GM12878 (cell line): ENCODE data around the gene PPP1R15A. TPM values are rescaled to one million over a fixed set of nuclear protein-coding genes. Genes with fewer than 3 reads are reported as not detected.
"Not testable (repeated sequence)": the region's sequence is repeated elsewhere in the genome, so short reads cannot be mapped to it uniquely, and the experiment has no call there.

Experiments used
- ATAC-seq: fragments of 200-7000 bp; cut with Tn5 transposase; 3 replicates; pipeline ENCODE4 v1.9.1; 2020; ENCODE audit warnings: mild to moderate bottlenecking, moderate library complexity
- BruUV-seq: library from RNA; stranded (reverse); fragments of 400-500 nt; replicated peaks from 2 replicates; lab custom pipeline; 2021; lab: Mats Ljungman, UMichigan
- CTCF ChIA-PET: fragments of 300-600 bp; sonication (Branson Sonifier 250); formaldehyde crosslinking; extraction: SDS; loops from one replicate; lab custom pipeline; 2021; ENCODE audit warnings: inconsistent platforms; lab: Yijun Ruan, JAX
- POLR2A ChIA-PET: fragments of 350-600 bp; formaldehyde crosslinking; extraction: SDS; loops from one replicate; lab custom pipeline; 2021; ENCODE audit warnings: inconsistent platforms; lab: Charles Lee
- RAD21 ChIA-PET: fragments of 300-600 bp; sonication (Branson Sonifier 250); formaldehyde crosslinking; loops from one replicate; lab custom pipeline; 2023; ENCODE audit warnings: antibody characterized with exemption; ENCODE audit not compliant: unreplicated experiment; lab: Charles Lee
- SMC1A ChIA-PET: fragments of 300-600 bp; sonication (Branson Sonifier 250); formaldehyde crosslinking; loops from one replicate; lab custom pipeline; 2023; ENCODE audit not compliant: unreplicated experiment, uncharacterized antibody; lab: Charles Lee
- DNase-seq: peaks from one replicate; pipeline ENCODE4 v3.0.0-alpha.2; 2011; ENCODE audit warnings: low read depth, low spot score
- FAIRE-seq: peaks from 3 replicates; lab custom pipeline; 2011; peaks lifted over from hg19 to GRCh38; lab: Jason Lieb, UNC
- H2AFZ ChIP-seq: 2 replicates; pipeline ENCODE4 v1.6.0; 2011; ENCODE audit warnings: low read depth, low read length, control low read depth; ENCODE audit not compliant: control insufficient read depth
- H3K27ac ChIP-seq: 2 replicates; pipeline ENCODE4 v1.5.1; 2011; ENCODE audit warnings: control low read depth; ENCODE audit not compliant: control insufficient read depth, insufficient read depth
- H3K27me3 ChIP-seq, 2 experiments: replicated peaks in 1 of 2; 2 replicates each; pipeline versions ENCODE4 v1.6.0 to v1.6.1; 2011; ENCODE audit warnings: low read length in 1 of 2; ENCODE audit not compliant: control insufficient read depth in 2 of 2, insufficient read depth in 2 of 2
- H3K36me3 ChIP-seq, 2 experiments: 2 replicates each; pipeline ENCODE4 v1.5.1; 2011; ENCODE audit warnings: low read length in 1 of 2; ENCODE audit not compliant: control insufficient read depth in 2 of 2, insufficient read depth in 2 of 2
- H3K4me1 ChIP-seq: 2 replicates; pipeline ENCODE4 v1.6.1; 2011; ENCODE audit warnings: mild to moderate bottlenecking, low read length, moderate library complexity, mixed read lengths; ENCODE audit not compliant: control insufficient read depth, insufficient read depth
- H3K4me2 ChIP-seq: 2 replicates; pipeline ENCODE4 v1.6.0; 2011; ENCODE audit warnings: control low read depth; ENCODE audit not compliant: control insufficient read depth, insufficient read depth
- H3K4me3 ChIP-seq: fragments of 200-600 bp; sonication (generic); 2 replicates; pipeline ENCODE4 v1.5.1; 2016
- H3K79me2 ChIP-seq: 2 replicates; pipeline ENCODE4 v1.6.0; 2011; ENCODE audit warnings: low read length; ENCODE audit not compliant: control insufficient read depth, insufficient read depth
- H3K9ac ChIP-seq: 2 replicates; pipeline ENCODE4 v1.8.0; 2011; ENCODE audit warnings: low read length, control low read depth, mixed read lengths; ENCODE audit not compliant: control insufficient read depth, insufficient read depth
- H3K9me3 ChIP-seq: replicated peaks from 3 replicates; pipeline ENCODE4 v1.5.1; 2011; ENCODE audit warnings: mild to moderate bottlenecking, low read length; ENCODE audit not compliant: control insufficient read depth, insufficient read depth
- H4K20me1 ChIP-seq: 2 replicates; pipeline ENCODE4 v1.6.0; 2011; ENCODE audit not compliant: control insufficient read depth, insufficient read depth
- IRF4 ChIP-seq: IDR thresholded peaks from 2 replicates; pipeline ENCODE4 v1.6.1; 2011; ENCODE audit warnings: low read depth, low read length
- LARP7 ChIP-seq: fragments of 450-650 bp; IDR thresholded peaks from 2 replicates; pipeline ENCODE4 v1.6.1; 2017; ENCODE audit warnings: mild to moderate bottlenecking
- NR2C1 ChIP-seq: fragments of 450-650 bp; IDR thresholded peaks from 2 replicates; pipeline ENCODE4 v1.6.1; 2017; ENCODE audit warnings: antibody characterized with exemption, mild to moderate bottlenecking, moderate library complexity
- POLR2AphosphoS5 ChIP-seq: IDR thresholded peaks from 2 replicates; pipeline ENCODE4 v1.6.1; 2011; ENCODE audit warnings: mild to moderate bottlenecking, low read length, inconsistent platforms
- TCF7 ChIP-seq: IDR thresholded peaks from 2 replicates; pipeline ENCODE4 v1.6.1; 2014; ENCODE audit warnings: antibody characterized with exemption, borderline replicate concordance
- WGBS: methylation state at CpG from one replicate; pipeline ENCODE4 v1.1.6; 2016; ENCODE audit warnings: low lambda C conversion rate; ENCODE audit not compliant: insufficient replicate concordance, insufficient coverage; ENCODE audit errors: missing lambda C conversion rate; 5-methylcytosine and 5-hydroxymethylcytosine counted together
- in situ Hi-C: fragments of 300-500 bp; cut with MboI; formaldehyde crosslinking; loops from 9 replicates; pipeline ENCODE4 v1.14.3; 2018; ENCODE audit warnings: mixed read lengths
- intact Hi-C: fragments of 100-400 bp; cut with micrococcal nuclease; formaldehyde crosslinking; loops from one replicate; pipeline ENCODE4 v1.14.2; 2022; ENCODE audit not compliant: unreplicated experiment
- polyA plus RNA-seq, 11 experiments: library from polyadenylated mRNA; depleted of rRNA in 4 of 11; unstranded in 6 of 11; stranded (reverse) in 5 of 11; fragments of >200 nt; fragmentation: Nextera tagmentation in 4 of 11; fragmentation: Illumina TruSeq in 1 of 11; extraction: Ambion mirVana in 4 of 11; extraction: Trizol in 1 of 11; gene quantifications; 1 replicate in 1 of 11; 2 replicates in 10 of 11; pipeline versions ENCODE4 v1.2.1 to v1.2.3, GENCODE V29; 2011 to 2016; ENCODE audit warnings: inconsistent platforms in 2 of 11, missing spikeins in 2 of 11, low read depth in 1 of 11
- total RNA-seq, 4 experiments: library from RNA; depleted of rRNA in 3 of 4; stranded (reverse); fragments of >200 nt in 3 of 4; fragmentation: Illumina TruSeq in 1 of 4; extraction: Trizol in 1 of 4; gene quantifications; 2 replicates each; pipeline versions ENCODE4 v1.2.1 to v1.2.3, GENCODE V29; 2013 to 2021

Gene PPP1R15A
- total and polyA plus RNA-seq, 10 of the 15 experiments (the other 5 are each of a cell fraction or from before 2014, with no cell fraction given) = 0.68 to 50.8 (median 27.7) TPM

GRCh38 chr19:48879025-48879637 is 6.9 kb downstream of the PPP1R15A start:
- Histone ChIP-seq H2AFZ (no peak overlapping the region), H3K27ac (no peak overlapping the region), H4K20me1 (no peaks in the 10 kb centered on the region), H3K9ac (no peak overlapping the region), H3K27me3 (no peaks in the 10 kb centered on the region), H3K9me3 (peaks cover 7% of the 10 kb centered on the region; the same call in 2 of the 3 replicates), H3K36me3 (peaks cover under 1 to 10% of the 10 kb centered on the region in 2 experiments; a peak in 2 of 4 replicates), H3K4me3 (no peak overlapping the region), H3K79me2 (peaks cover 30% of the 10 kb centered on the region), H3K4me1 (peaks cover 14% of the 10 kb centered on the region), H3K4me2 (no peak overlapping the region)
- in situ Hi-C loops = no loop called here
- no TSS peak for BruUV-seq
- SMC1A ChIA-PET = interaction anchor here (1.0 kb wide), 1 partner anchor 22 kb away, joined by 3 read pairs; no protein-coding TSS in a partner anchor
- no peak for TF ChIP-seq LARP7
- no peak for TF ChIP-seq POLR2AphosphoS5
- TF ChIP-seq TCF7 = no peak
- TF ChIP-seq IRF4 = no peak
- TF ChIP-seq NR2C1 = no peak
- ATAC-seq = no peak
- CTCF ChIA-PET = interaction anchor here (2.1 kb wide), 1 partner anchor 87 kb away, joined by 4 read pairs; the partner anchor contains the start of gene FTL
- no peak for DNase-seq
- FAIRE-seq = no peak
- 96% methylated on average over 11 of the region's 13 CpGs for WGBS
- RAD21 ChIA-PET = no interaction called here
- POLR2A ChIA-PET = interaction anchor here (0.9 to 1.0 kb wide), 3 partner anchors 17 to 702 kb away, joined by 3 read pairs; partner anchors contain the start of gene PRRG2
- intact Hi-C loops = no loop called here

GRCh38 chr19:48879696-48880095 is 7.5 kb downstream of the PPP1R15A start:
- BruUV-seq, H3K4me3 ChIP-seq, RAD21 ChIA-PET, in situ Hi-C loops, H3K9ac ChIP-seq, H3K36me3 ChIP-seq, FAIRE-seq, H3K4me2 ChIP-seq, ATAC-seq, H4K20me1 ChIP-seq, H3K27me3 ChIP-seq, H2AFZ ChIP-seq, H3K27ac ChIP-seq, H3K9me3 ChIP-seq, intact Hi-C loops, DNase-seq: not testable (repeated sequence)
- H3K4me1 ChIP-seq = peaks cover 14% of the 10 kb centered on the region
- WGBS = 93% methylated on average over 9 of the region's 9 CpGs
- ChIA-PET CTCF (interaction anchor here (1.4 to 2.1 kb wide), 2 partner anchors 37 to 86 kb away, joined by 4 to 6 read pairs; partner anchors contain the start of gene FTL), SMC1A (interaction anchor here (1.0 kb wide), 1 partner anchor 21 kb away, joined by 3 read pairs; no protein-coding TSS in a partner anchor), POLR2A (interaction anchor here (1.0 to 2.1 kb wide), 3 partner anchors 16 to 91 kb away, joined by 3 to 8 read pairs (median 3); no protein-coding TSS in a partner anchor)
- peaks cover 24% of the 10 kb centered on the region for H3K79me2 ChIP-seq
